Right lobe of liver (tissue), 6 donors: Measurements from ENCODE around the gene NCEH1. TPM values are rescaled to one million over a fixed set of nuclear protein-coding genes. Genes with fewer than 3 reads are reported as not detected.

Experiments used
- ATAC-seq, 4 donors: fragments of 200-7000 bp; cut with Tn5 transposase; one replicate each; pipeline ENCODE4 v1.9.1; 2020; ENCODE audit warnings: mild to moderate bottlenecking in 4 of 4, moderate library complexity in 4 of 4
- DNase-seq, 3 donors: peaks; one replicate each; pipeline ENCODE4 v3.0.0-alpha.2; 2020
- H3K27ac ChIP-seq, 3 donors: fragments of 200-600 bp; one replicate each; pipeline ENCODE4 v1.8.0; 2022
- H3K27me3 ChIP-seq, 2 donors: fragments of 200-600 bp; one replicate each; pipeline ENCODE4 v1.8.0; 2022
- H3K36me3 ChIP-seq, 4 donors: fragments of 200-600 bp; sonication (generic) in 1 of 4; one replicate each; pipeline versions ENCODE4 v1.5.1 to v1.8.0; 2017 to 2022; ENCODE audit warnings: control low read depth in 1 of 4
- H3K4me1 ChIP-seq, 4 donors: fragments of 200-600 bp; sonication (generic) in 1 of 4; one replicate each; pipeline versions ENCODE4 v1.5.1 to v1.8.0; 2017 to 2022; ENCODE audit warnings: control low read depth in 1 of 4
- H3K4me3 ChIP-seq, 3 donors: fragments of 200-600 bp; one replicate each; pipeline ENCODE4 v1.8.0; 2022
- H3K9me3 ChIP-seq, 4 donors: fragments of 200-600 bp; sonication (generic) in 1 of 4; one replicate each; pipeline versions ENCODE4 v1.5.1 to v1.8.0; 2017 to 2022; ENCODE audit warnings: control low read depth in 1 of 4
- CTCF ChIP-seq, 4 donors: fragments of 200-600 bp in 3 of 4; fragments of 450-650 bp in 1 of 4; IDR thresholded peaks; one replicate each; pipeline versions ENCODE4 v1.5.1 to v1.8.0; 2016 to 2022; ENCODE audit warnings: antibody characterized with exemption in 4 of 4, mild to moderate bottlenecking in 2 of 4
- POLR2A ChIP-seq: fragments of 450-650 bp; IDR thresholded peaks from one replicate; pipeline ENCODE4 v1.6.1; 2017; ENCODE audit warnings: antibody characterized with exemption, mild to moderate bottlenecking
- WGBS: methylation state at CpG from one replicate; pipeline ENCODE4 v1.1.6; 2018; ENCODE audit warnings: low coverage, low lambda C conversion rate; ENCODE audit not compliant: insufficient coverage; ENCODE audit errors: missing lambda C conversion rate; 5-methylcytosine and 5-hydroxymethylcytosine counted together
- intact Hi-C, 2 donors: fragments of 100-400 bp; cut with DNase I; formaldehyde crosslinking; loops; one replicate each; pipeline versions ENCODE4 v1.11.2 to v1.14.1; 2022
- total RNA-seq, 6 experiments: library from RNA; depleted of rRNA in 2 of 6; stranded (reverse); fragments of >200 nt in 2 of 6; fragmentation: NEBNext Ultra II Directional in 3 of 6; extraction: Animal tissue kit (Norgen Biotek cat#: 25700) in 3 of 6; gene quantifications; one replicate each; pipeline versions ENCODE4 v1.1.0 to v1.2.4, GENCODE V29; 2016 to 2023
- donor health status: DM: no; HTN: yes; CAD: no.
- donor health status: DM: no; HTN: no; CAD: no.
- donor health status: DM: no; HTN: no; CAD: no.
- donor health status: DM: no; HTN: yes; CAD: no.
- donor health status: DM: no; HTN: yes; CAD: no.

The NCEH1 gene
- total RNA-seq, 6 experiments from 2014 or later: 1.5 to 13.0 (median 4.3) TPM

GRCh38 chr3:172601066-172601832 lies 109.6 kb downstream of the NCEH1 start:
- DNase-seq (no peak), ATAC-seq (peak; percentile 77 to 92 (median 84))
- Histone ChIP-seq H3K27me3 (no peaks in the 10 kb centered on the region), H3K4me1 (peaks cover 0 to 17% (median 4%) of the 10 kb centered on the region in 4 donors), H3K27ac (peak overlapping the region; percentile 43 to 76 (median 66)), H3K36me3 (no peaks in the 10 kb centered on the region), H3K9me3 (no peaks in the 10 kb centered on the region), H3K4me3 (no peak overlapping the region)
- intact Hi-C loops: loop anchor here in 1 of 2 donors (10.0 kb wide), 1 partner anchor 106 kb away; no protein-coding TSS in a partner anchor
- TF ChIP-seq POLR2A: no peak
- TF ChIP-seq CTCF (IDR thresholded peaks at IDR 0.05): no peak
- WGBS: 53% methylated on average over 3 of the region's 3 CpGs

- Histone ChIP-seq H3K4me3 (no peak overlapping the region), H3K27ac (peak overlapping the region; percentile 43 to 76 (median 66)), H3K9me3 (no peaks in the 10 kb centered on the region), H3K4me1 (peaks cover 0 to 20% (median 4%) of the 10 kb centered on the region in 4 donors), H3K27me3 (no peaks in the 10 kb centered on the region), H3K36me3 (no peaks in the 10 kb centered on the region)
- TF ChIP-seq POLR2A (no peak), CTCF (IDR thresholded peaks at IDR 0.05) (no peak)
- DNase-seq (no peak), ATAC-seq (no peak)
- intact Hi-C loops: loop anchor here in 1 of 2 donors (10.0 kb wide), 1 partner anchor 106 kb away; no protein-coding TSS in a partner anchor
- 52% methylated on average over 3 of the region's 3 CpGs for WGBS
Measured at GRCh38 chr3:172600644-172601065, 110.2 kb downstream of the NCEH1 start.

GRCh38 chr3:172598904-172599303 lies 112.0 kb downstream of the NCEH1 start:
- Histone ChIP-seq H3K27me3 (no peaks in the 10 kb centered on the region), H3K27ac (no peak overlapping the region), H3K4me1 (peaks cover 0 to 34% (median 6%) of the 10 kb centered on the region in 4 donors), H3K36me3 (no peaks in the 10 kb centered on the region), H3K9me3 (no peaks in the 10 kb centered on the region), H3K4me3 (no peak overlapping the region)
- intact Hi-C loops: no loop called here
- no peak for DNase-seq
- TF ChIP-seq CTCF (IDR thresholded peaks at IDR 0.05) (no peak), POLR2A (no peak)
- ATAC-seq: no peak
- WGBS: 98% methylated on average over 3 of the region's 3 CpGs

GRCh38 chr3:172596394-172596706 lies 114.5 kb downstream of the NCEH1 start:
- H3K27ac ChIP-seq: peak overlapping the region; percentile 80 to 95 (median 89)
- TF ChIP-seq CTCF (IDR thresholded peaks at IDR 0.05) (peak in 1 of 4 donors; percentile 2), POLR2A (no peak)
- H3K9me3 ChIP-seq: no peaks in the 10 kb centered on the region
- no peaks in the 10 kb centered on the region for H3K36me3 ChIP-seq
- peaks cover 0 to 28% (median 9%) of the 10 kb centered on the region in 4 donors for H3K4me1 ChIP-seq
- no peaks in the 10 kb centered on the region for H3K27me3 ChIP-seq
- intact Hi-C loops: no loop called here
- DNase-seq (no peak), ATAC-seq (no peak)
- 14% methylated on average over 2 of the region's 2 CpGs for WGBS
- H3K4me3 ChIP-seq: no peak overlapping the region
